Natural killer cell (primary cell): ENCODE results near the gene PLB1. TPM values are rescaled to one million over a fixed set of nuclear protein-coding genes. Genes with fewer than 3 reads are reported as not detected.

Experiments used
- ATAC-seq, 3 donors: fragments of 150-1000 bp in 2 of 3; fragments of 200-7000 bp in 1 of 3; cut with Tn5 transposase; 1 replicate in 1 of 3; 2 replicates in 2 of 3; pipeline ENCODE4 v1.10.0; 2021; ENCODE audit warnings: mild to moderate bottlenecking in 2 of 3, moderate library complexity in 2 of 3
- DNase-seq, 2 donors: peaks; one replicate each; pipeline versions ENCODE4 v3.0.0 to v3.0.0-alpha.2; 2013 to 2021; ENCODE audit warnings: mixed read lengths in 1 of 2
- H3K27ac ChIP-seq: one replicate; pipeline ENCODE4 v1.5.1; 2013; ENCODE audit warnings: mild to moderate bottlenecking, low read length
- H3K27me3 ChIP-seq: one replicate; pipeline ENCODE4 v1.6.1; 2013; ENCODE audit warnings: low read length; ENCODE audit not compliant: control insufficient read depth, insufficient read depth
- H3K36me3 ChIP-seq: one replicate; pipeline ENCODE4 v1.6.1; 2013; ENCODE audit warnings: low read length; ENCODE audit not compliant: control insufficient read depth, insufficient read depth
- H3K4me1 ChIP-seq: one replicate; pipeline ENCODE4 v1.6.1; 2013; ENCODE audit warnings: low read length; ENCODE audit not compliant: control insufficient read depth, insufficient read depth
- H3K4me3 ChIP-seq: one replicate; pipeline ENCODE4 v1.5.1; 2013; ENCODE audit warnings: low read length
- H3K9me3 ChIP-seq: one replicate; pipeline ENCODE4 v1.6.1; 2013; ENCODE audit warnings: low read length; ENCODE audit not compliant: control insufficient read depth, insufficient read depth
- H3K27ac Mint-ChIP-seq, 2 donors: one replicate each; pipeline ENCODE4 v1.8.0; 2022; ENCODE audit warnings: mild to moderate bottlenecking in 2 of 2, mixed read lengths in 2 of 2, moderate library complexity in 1 of 2
- H3K27me3 Mint-ChIP-seq, 2 donors: one replicate each; pipeline ENCODE4 v1.8.0; 2022; ENCODE audit warnings: low read depth in 2 of 2, mixed read lengths in 2 of 2
- H3K36me3 Mint-ChIP-seq: one replicate; pipeline ENCODE4 v1.8.0; 2022; ENCODE audit warnings: mixed read lengths
- H3K4me1 Mint-ChIP-seq, 2 donors: one replicate each; pipeline ENCODE4 v1.8.0; 2022; ENCODE audit warnings: mixed read lengths in 2 of 2
- H3K4me3 Mint-ChIP-seq: one replicate; pipeline ENCODE4 v1.8.0; 2022; ENCODE audit warnings: mild to moderate bottlenecking, moderate library complexity, mixed read lengths
- H3K9me3 Mint-ChIP-seq, 2 donors: one replicate each; pipeline ENCODE4 v1.8.0; 2022; ENCODE audit warnings: mixed read lengths in 2 of 2
- WGBS: methylation state at CpG from one replicate; pipeline ENCODE4 v1.1.7; 2013; ENCODE audit warnings: missing lambda C conversion rate; ENCODE audit not compliant: insufficient coverage; 5-methylcytosine and 5-hydroxymethylcytosine counted together
- intact Hi-C: fragments of 100-400 bp; cut with micrococcal nuclease; formaldehyde crosslinking; loops from one replicate; pipeline ENCODE4 v1.14.2; 2022
- total RNA-seq, 4 donors: library from RNA; stranded (reverse); fragments of 120-200 nt in 1 of 4; gene quantifications; one replicate each; pipeline versions ENCODE4 v1.2.3 to v1.2.4, GENCODE V29; 2013 to 2022
- TF ChIP-seq, protein P1 (sequence below): fragments of 200-600 bp; IDR thresholded peaks from one replicate; pipeline ENCODE4 v1.8.0; 2022; ENCODE audit warnings: antibody characterized with exemption

The PLB1 gene
- total RNA-seq, 3 donors from 2014 or later (not counting 1 experiment from before 2014, with no cell fraction given): 1.7 to 2.6 (median 1.9) TPM

DNA sequence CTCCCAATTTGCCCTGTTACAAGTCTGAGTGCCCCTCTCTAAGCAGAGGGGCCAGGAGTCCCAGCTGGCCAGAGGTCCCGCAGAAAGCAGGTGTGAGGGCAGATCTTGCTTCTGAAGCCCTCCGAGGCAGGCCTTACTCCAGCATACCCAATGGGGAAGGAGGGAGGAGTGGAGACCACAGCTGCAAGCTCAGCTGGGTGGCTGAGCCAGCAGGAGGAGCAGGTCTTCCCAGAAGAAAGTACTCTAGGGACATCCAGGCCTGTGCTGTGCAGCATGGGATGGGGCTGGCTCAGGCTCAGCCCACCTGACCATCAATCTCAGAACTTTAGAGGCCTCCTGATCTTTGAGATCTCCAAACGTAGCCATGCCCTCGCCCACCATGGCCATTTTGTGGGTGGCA lies 31.3 kb downstream of the PLB1 start:
- ATAC-seq (no peak), DNase-seq (no peak)
- Mint-ChIP-seq H3K4me1 (no peaks in the 10 kb centered on the region), H3K9me3 (no peaks in the 10 kb centered on the region), H3K27me3 (peaks cover 16 to 20% of the 10 kb centered on the region in 2 donors), H3K27ac (no peak overlapping the region), H3K4me3 (no peak overlapping the region), H3K36me3 (no peaks in the 10 kb centered on the region)
- Histone ChIP-seq H3K4me1 (no peaks in the 10 kb centered on the region), H3K27ac (no peak overlapping the region), H3K27me3 (no peaks in the 10 kb centered on the region), H3K9me3 (no peaks in the 10 kb centered on the region), H3K4me3 (no peak overlapping the region), H3K36me3 (no peaks in the 10 kb centered on the region)
- WGBS: 86% methylated on average over 4 of the region's 4 CpGs
- TF ChIP-seq, protein P1, sequence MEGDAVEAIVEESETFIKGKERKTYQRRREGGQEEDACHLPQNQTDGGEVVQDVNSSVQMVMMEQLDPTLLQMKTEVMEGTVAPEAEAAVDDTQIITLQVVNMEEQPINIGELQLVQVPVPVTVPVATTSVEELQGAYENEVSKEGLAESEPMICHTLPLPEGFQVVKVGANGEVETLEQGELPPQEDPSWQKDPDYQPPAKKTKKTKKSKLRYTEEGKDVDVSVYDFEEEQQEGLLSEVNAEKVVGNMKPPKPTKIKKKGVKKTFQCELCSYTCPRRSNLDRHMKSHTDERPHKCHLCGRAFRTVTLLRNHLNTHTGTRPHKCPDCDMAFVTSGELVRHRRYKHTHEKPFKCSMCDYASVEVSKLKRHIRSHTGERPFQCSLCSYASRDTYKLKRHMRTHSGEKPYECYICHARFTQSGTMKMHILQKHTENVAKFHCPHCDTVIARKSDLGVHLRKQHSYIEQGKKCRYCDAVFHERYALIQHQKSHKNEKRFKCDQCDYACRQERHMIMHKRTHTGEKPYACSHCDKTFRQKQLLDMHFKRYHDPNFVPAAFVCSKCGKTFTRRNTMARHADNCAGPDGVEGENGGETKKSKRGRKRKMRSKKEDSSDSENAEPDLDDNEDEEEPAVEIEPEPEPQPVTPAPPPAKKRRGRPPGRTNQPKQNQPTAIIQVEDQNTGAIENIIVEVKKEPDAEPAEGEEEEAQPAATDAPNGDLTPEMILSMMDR: no peak
- intact Hi-C loops: no loop called here

DNA sequence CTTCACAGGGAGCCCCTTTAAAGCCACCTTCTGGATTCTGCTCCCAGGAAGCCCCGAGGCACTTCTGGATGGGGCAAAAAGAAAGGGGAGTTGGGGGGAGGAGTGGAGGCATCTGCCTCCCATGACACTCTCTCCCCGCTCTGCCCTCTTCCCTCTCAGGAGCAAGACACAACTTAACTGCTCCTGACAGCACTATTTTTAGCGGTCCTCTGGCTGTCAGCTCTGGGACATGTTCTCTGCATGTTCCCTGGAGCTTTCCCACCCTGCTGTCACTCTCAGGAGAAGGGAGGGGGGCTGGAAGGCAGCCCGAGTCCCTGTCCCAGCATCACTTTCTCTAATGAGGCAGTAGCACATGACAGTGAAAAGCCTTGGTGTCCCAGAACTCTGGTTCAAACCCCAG lies 32.3 kb downstream of the PLB1 start:
- Mint-ChIP-seq H3K27me3 (peaks cover 16% of the 10 kb centered on the region in 2 donors), H3K36me3 (no peaks in the 10 kb centered on the region), H3K4me3 (no peak overlapping the region), H3K27ac (no peak overlapping the region), H3K9me3 (no peaks in the 10 kb centered on the region), H3K4me1 (no peaks in the 10 kb centered on the region)
- Histone ChIP-seq H3K27ac (no peak overlapping the region), H3K36me3 (no peaks in the 10 kb centered on the region), H3K9me3 (no peaks in the 10 kb centered on the region), H3K4me1 (no peaks in the 10 kb centered on the region), H3K27me3 (no peaks in the 10 kb centered on the region), H3K4me3 (no peak overlapping the region)
- intact Hi-C loops: no loop called here
- TF ChIP-seq, protein P1: no peak
- ATAC-seq: no peak
- 93% methylated on average over 3 of the region's 4 CpGs for WGBS
- no peak for DNase-seq

DNA sequence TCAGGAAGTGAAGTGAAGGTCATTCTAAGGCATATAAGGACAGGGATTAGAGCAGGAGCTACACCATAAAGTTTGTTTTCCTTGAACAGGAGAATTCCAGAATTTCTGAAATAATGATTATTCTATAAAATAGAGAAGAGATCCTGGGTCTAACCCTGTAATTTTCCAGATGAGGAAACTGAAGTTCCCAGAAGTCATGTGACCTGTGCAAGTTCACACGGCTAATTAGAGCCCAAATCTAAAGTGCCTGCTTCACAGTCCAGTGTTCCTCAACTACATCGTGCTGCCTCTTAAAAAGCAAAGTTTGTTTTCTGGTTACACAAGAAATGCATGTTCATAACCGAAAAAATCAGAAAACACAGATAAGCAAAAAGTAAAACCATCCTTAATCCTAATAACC lies 34.9 kb downstream of the PLB1 start:
- H3K9me3 ChIP-seq: no peaks in the 10 kb centered on the region
- H3K27ac ChIP-seq: no peak overlapping the region
- H3K4me3 ChIP-seq: no peak overlapping the region
- Mint-ChIP-seq H3K4me3 (no peak overlapping the region), H3K9me3 (no peaks in the 10 kb centered on the region), H3K36me3 (no peaks in the 10 kb centered on the region), H3K27ac (no peak overlapping the region), H3K27me3 (peaks cover 11 to 14% of the 10 kb centered on the region in 2 donors), H3K4me1 (no peaks in the 10 kb centered on the region)
- TF ChIP-seq, protein P1: no peak
- ATAC-seq (no peak), DNase-seq (no peak)
- 86% methylated on average over 3 of the region's 3 CpGs for WGBS
- H3K27me3 ChIP-seq: no peaks in the 10 kb centered on the region
- no peaks in the 10 kb centered on the region for H3K4me1 ChIP-seq
- H3K36me3 ChIP-seq: no peaks in the 10 kb centered on the region
- intact Hi-C loops: no loop called here

DNA sequence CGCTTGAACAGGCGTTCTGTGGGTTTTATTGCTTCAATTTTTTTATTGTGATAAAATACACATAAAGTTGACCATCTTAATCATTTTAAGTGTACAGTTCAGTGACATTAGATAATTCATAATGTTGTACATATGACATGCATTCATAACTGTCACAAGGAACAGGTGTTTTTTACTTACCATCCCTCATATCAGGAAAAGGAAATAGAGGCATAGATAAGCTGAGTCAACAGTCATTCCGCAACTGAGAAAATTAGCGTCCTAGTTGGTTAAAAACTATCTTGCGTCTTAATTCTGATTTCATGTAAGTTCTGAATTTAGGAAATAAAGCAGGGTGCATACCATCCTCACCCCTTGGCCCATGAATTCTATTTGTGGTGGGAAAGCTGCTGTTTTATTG lies 36.5 kb downstream of the PLB1 start:
- Mint-ChIP-seq H3K36me3 (no peaks in the 10 kb centered on the region), H3K27me3 (peaks cover 11 to 14% of the 10 kb centered on the region in 2 donors), H3K4me3 (no peak overlapping the region), H3K27ac (no peak overlapping the region), H3K9me3 (no peaks in the 10 kb centered on the region), H3K4me1 (no peaks in the 10 kb centered on the region)
- no peak overlapping the region for H3K4me3 ChIP-seq
- no peak for ATAC-seq
- no peaks in the 10 kb centered on the region for H3K4me1 ChIP-seq
- H3K27ac ChIP-seq: no peak overlapping the region
- DNase-seq: no peak
- intact Hi-C loops: no loop called here
- no peaks in the 10 kb centered on the region for H3K36me3 ChIP-seq
- WGBS: 60% methylated on average over 3 of the region's 5 CpGs
- no peaks in the 10 kb centered on the region for H3K9me3 ChIP-seq
- TF ChIP-seq, protein P1: no peak
- H3K27me3 ChIP-seq: no peaks in the 10 kb centered on the region
